ENCODE data around the gene ALDH1A3.

GRCh38 chr15:100856867-100857266 lies 22.8 kb upstream of the ALDH1A3 start:
- TF ChIP-seq CTCF (conservative IDR thresholded peaks at IDR 0.05; ENCODE audit: low read depth in 2 of 2) (no peak), EZH2 (IDR thresholded peaks at IDR 0.05; ENCODE audit: low read depth, unreplicated experiment) (no peak), POLR2AphosphoS5 (IDR thresholded peaks at IDR 0.05; ENCODE audit: low read depth) (no peak), ETS1 (IDR thresholded peaks at IDR 0.05) (no peak), EZH2phosphoT487 (IDR thresholded peaks at IDR 0.05; ENCODE audit: unreplicated experiment) (no peak), CREB1 (CRISPR knock-in tag; IDR thresholded peaks at IDR 0.05; ENCODE audit: low read depth) (no peak), REST (IDR thresholded peaks at IDR 0.05; ENCODE audit: unreplicated experiment) (no peak), ZNF114 (CRISPR knock-in tag; IDR thresholded peaks at IDR 0.05) (no peak)
